Liver (tissue), 9 donors: Measurements from ENCODE around the gene EFCC1. TPM values are rescaled to one million over a fixed set of nuclear protein-coding genes. Genes with fewer than 3 reads are reported as not detected.

Experiments
- DNase-seq: peaks from one replicate; pipeline ENCODE4 v3.0.0-alpha.2; 2017; ENCODE audit warnings: low spot score
- H3K27ac ChIP-seq, 2 donors: one replicate each; pipeline ENCODE4 v1.7.0; 2013; ENCODE audit warnings: inconsistent platforms in 2 of 2, low read length in 2 of 2, control low read depth in 1 of 2, low read depth in 1 of 2, mild to moderate bottlenecking in 1 of 2
- H3K27me3 ChIP-seq, 4 donors: one replicate each; pipeline versions ENCODE4 v1.6.1 to v1.7.0; 2013; ENCODE audit warnings: low read length in 3 of 4, inconsistent platforms in 1 of 4, mild to moderate bottlenecking in 1 of 4, moderate library complexity in 1 of 4; ENCODE audit not compliant: control insufficient read depth in 4 of 4, insufficient read depth in 4 of 4
- H3K36me3 ChIP-seq, 4 donors: one replicate each; pipeline versions ENCODE4 v1.6.1 to v1.7.0; 2013; ENCODE audit warnings: low read length in 3 of 4, mild to moderate bottlenecking in 3 of 4, low read depth in 1 of 4, moderate library complexity in 1 of 4; ENCODE audit not compliant: control insufficient read depth in 4 of 4, insufficient read depth in 3 of 4
- H3K4me1 ChIP-seq, 4 donors: one replicate each; pipeline versions ENCODE4 v1.6.1 to v1.7.0; 2013; ENCODE audit warnings: low read length in 3 of 4, mild to moderate bottlenecking in 3 of 4, moderate library complexity in 1 of 4; ENCODE audit not compliant: control insufficient read depth in 4 of 4, insufficient read depth in 4 of 4
- H3K4me3 ChIP-seq, 3 donors: one replicate each; pipeline versions ENCODE4 v1.6.1 to v1.7.0; 2013; ENCODE audit warnings: low read length in 3 of 3, control low read depth in 1 of 3, low read depth in 1 of 3, mild to moderate bottlenecking in 1 of 3
- H3K9ac ChIP-seq, 2 donors: one replicate each; pipeline ENCODE4 v1.7.0; 2013; ENCODE audit warnings: low read length in 2 of 2, mild to moderate bottlenecking in 2 of 2, moderate library complexity in 2 of 2, control low read depth in 1 of 2, low read depth in 1 of 2
- H3K9me3 ChIP-seq, 4 donors: one replicate each; pipeline versions ENCODE4 v1.6.1 to v1.7.0; 2013; ENCODE audit warnings: low read length in 3 of 4; ENCODE audit not compliant: control insufficient read depth in 4 of 4
- ATF3 ChIP-seq: IDR thresholded peaks from 2 replicates; pipeline ENCODE4 v1.6.1; 2016; ENCODE audit warnings: antibody characterized with exemption
- CTCF ChIP-seq: fragments of 150-350 bp; IDR thresholded peaks from 2 replicates; pipeline ENCODE4 v1.5.1; 2017; ENCODE audit warnings: improper control_type of control experiment, low read depth, low read length; ENCODE audit not compliant: missing input control
- FOXA2 ChIP-seq: IDR thresholded peaks from 2 replicates; pipeline ENCODE4 v1.6.1; 2016; ENCODE audit warnings: antibody characterized with exemption
- GABPA ChIP-seq, 2 donors: IDR thresholded peaks in 1 of 2; conservative IDR thresholded peaks in 1 of 2; 2 replicates each; pipeline ENCODE4 v1.6.1; 2016; ENCODE audit warnings: antibody characterized with exemption in 2 of 2, mild to moderate bottlenecking in 1 of 2, moderate library complexity in 1 of 2
- HNF4G ChIP-seq: IDR thresholded peaks from 2 replicates; pipeline ENCODE4 v1.6.1; 2016; ENCODE audit warnings: antibody characterized with exemption
- NR2F2 ChIP-seq: IDR thresholded peaks from 2 replicates; pipeline ENCODE4 v1.6.1; 2016; ENCODE audit warnings: antibody characterized with exemption
- RAD21 ChIP-seq, 2 donors: IDR thresholded peaks; 2 replicates each; pipeline ENCODE4 v1.6.1; 2016; ENCODE audit warnings: antibody characterized with exemption in 2 of 2, mild to moderate bottlenecking in 2 of 2
- REST ChIP-seq: IDR thresholded peaks from 2 replicates; pipeline ENCODE4 v1.6.1; 2016; ENCODE audit warnings: antibody characterized with exemption, mild to moderate bottlenecking
- RXRA ChIP-seq, 2 donors: IDR thresholded peaks; 2 replicates each; pipeline ENCODE4 v1.6.1; 2017 to 2018; ENCODE audit warnings: antibody characterized with exemption in 2 of 2, mild to moderate bottlenecking in 1 of 2
- SP1 ChIP-seq: IDR thresholded peaks from 2 replicates; pipeline ENCODE4 v1.6.1; 2018; ENCODE audit warnings: antibody characterized with exemption, mild to moderate bottlenecking
- TAF1 ChIP-seq: conservative IDR thresholded peaks from 2 replicates; pipeline ENCODE4 v1.6.1; 2016; ENCODE audit warnings: antibody characterized with exemption, mild to moderate bottlenecking
- YY1 ChIP-seq: IDR thresholded peaks from 2 replicates; pipeline ENCODE4 v1.6.1; 2016; ENCODE audit warnings: antibody characterized with exemption, mild to moderate bottlenecking
- WGBS: extraction: QIAGEN DNeasy Blood & Tissue Kit; methylation state at CpG from one replicate; pipeline ENCODE4 v1.1.7; 2013; 5-methylcytosine and 5-hydroxymethylcytosine counted together
- polyA plus RNA-seq, 2 donors: library from polyadenylated mRNA; stranded (reverse) in 1 of 2; unstranded in 1 of 2; fragments of 200-250 nt in 1 of 2; fragments of >200 nt in 1 of 2; fragmentation: Nextera tagmentation in 1 of 2; extraction: Ambion mirVana in 1 of 2; gene quantifications; one replicate each; pipeline versions ENCODE4 v1.2.1 to v1.2.3, GENCODE V29; 2013 to 2015
- total RNA-seq, 2 donors: library from RNA; depleted of rRNA; stranded (reverse); fragments of >200 nt; gene quantifications; one replicate each; pipeline ENCODE4 v1.2.3, GENCODE V29; 2014
- donor health status: healthy.
- donor health status: healthy.
- donor health status: healthy.
- donor health status: healthy.
- donor health status: healthy.

The EFCC1 gene
- total and polyA plus RNA-seq, 4 donors, result 0.08 to 1.0 (median 0.24) TPM

GRCh38 chr3:129037093-129037419 lies 36.0 kb downstream of the EFCC1 start:
- Histone ChIP-seq H3K4me1 (peaks cover 0 to 7% (median 4%) of the 10 kb centered on the region in 4 donors), H3K9ac (no peak overlapping the region), H3K27ac (no peak overlapping the region), H3K9me3 (no peaks in the 10 kb centered on the region), H3K4me3 (no peak overlapping the region), H3K27me3 (no peaks in the 10 kb centered on the region), H3K36me3 (no peaks in the 10 kb centered on the region)
- no peak for TF ChIP-seq SP1
- 96% methylated on average over 2 of the region's 2 CpGs for WGBS
- DNase-seq, result no peak

- no peaks in the 10 kb centered on the region for H3K36me3 ChIP-seq
- 83% methylated on average over 10 of the region's 10 CpGs for WGBS
- no peak overlapping the region for H3K27ac ChIP-seq
- no peaks in the 10 kb centered on the region for H3K27me3 ChIP-seq
- TF ChIP-seq GABPA (IDR thresholded peaks at IDR 0.05 in 1 of 2, conservative IDR thresholded peaks at IDR 0.05 in 1 of 2) (no peak), RXRA (IDR thresholded peaks at IDR 0.05) (no peak), CTCF (no peak), ATF3 (no peak), HNF4G (no peak), REST (no peak), FOXA2 (no peak), RAD21 (IDR thresholded peaks at IDR 0.05) (no peak), TAF1 (no peak), YY1 (no peak), NR2F2 (no peak)
- no peak overlapping the region for H3K9ac ChIP-seq
- no peaks in the 10 kb centered on the region for H3K9me3 ChIP-seq
- DNase-seq, result no peak
- no peak overlapping the region for H3K4me3 ChIP-seq
- peaks cover 0 to 7% (median 4%) of the 10 kb centered on the region in 4 donors for H3K4me1 ChIP-seq
Measured at GRCh38 chr3:129038121-129038855, 37.2 kb downstream of the EFCC1 start.
